K562 (cell line): ENCODE measurements around the gene MYB. TPM values are rescaled to one million over a fixed set of nuclear protein-coding genes. Genes with fewer than 3 reads are reported as not detected.

Source experiments
- ATF3 ChIP-seq, 2 experiments: fragments of 450-650 bp in 1 of 2; sonication (generic) in 1 of 2; formaldehyde crosslinking in 1 of 2; IDR thresholded peaks in 1 of 2; conservative IDR thresholded peaks in 1 of 2; 2 replicates each; pipeline versions ENCODE4 v1.6.1 to v1.8.1; 2016 to 2023; ENCODE audit warnings: mild to moderate bottlenecking in 2 of 2, moderate library complexity in 2 of 2, inconsistent platforms in 1 of 2, missing genetic modification reagents in 1 of 2
- BRD9 ChIP-seq: fragments of 450-650 bp; IDR thresholded peaks from 2 replicates; pipeline ENCODE4 v1.6.1; 2018; ENCODE audit warnings: low read depth; ENCODE audit not compliant: partially characterized antibody
- BRF2 ChIP-seq: IDR thresholded peaks from 3 replicates; pipeline ENCODE4 v1.6.1; 2011; ENCODE audit warnings: borderline replicate concordance, mild to moderate bottlenecking; ENCODE audit not compliant: insufficient read length, insufficient read depth
- CCAR2 ChIP-seq: fragments of 200-400 bp; formaldehyde crosslinking; IDR thresholded peaks from 2 replicates; pipeline ENCODE4 v1.6.1; 2017; ENCODE audit warnings: mild to moderate bottlenecking, low read depth, low read length
- CHD1 ChIP-seq: fragments of 200-600 bp; sonication (generic); IDR thresholded peaks from one replicate; pipeline ENCODE4 v1.6.1; 2012; ENCODE audit warnings: mild to moderate bottlenecking, moderate library complexity, low read length, inconsistent platforms
- CREM ChIP-seq: IDR thresholded peaks from 2 replicates; pipeline ENCODE4 v1.6.1; 2014; ENCODE audit warnings: antibody characterized with exemption, low read depth
- DIDO1 ChIP-seq: fragments of 450-650 bp; IDR thresholded peaks from 2 replicates; pipeline ENCODE4 v1.6.1; 2016; ENCODE audit warnings: low read depth, missing biosample characterization, missing genetic modification characterization
- ELF1 ChIP-seq: fragments of 200-800 bp; sonication (Bioruptor generic); IDR thresholded peaks from 2 replicates; pipeline ENCODE4 v1.6.1; 2016; ENCODE audit warnings: missing genetic modification characterization, missing compliant biosample characterization
- EZH2 ChIP-seq: IDR thresholded peaks from 2 replicates; pipeline ENCODE4 v1.6.1; 2012; ENCODE audit warnings: low read depth, mild to moderate bottlenecking, inconsistent platforms, low read length, borderline replicate concordance
- HNRNPL ChIP-seq: fragments of 200-400 bp; formaldehyde crosslinking; IDR thresholded peaks from 2 replicates; pipeline ENCODE4 v1.6.1; 2017; ENCODE audit warnings: low read depth, mild to moderate bottlenecking, low read length
- JUNB ChIP-seq: fragments of 450-650 bp; formaldehyde crosslinking; conservative IDR thresholded peaks from 2 replicates; pipeline ENCODE4 v1.4.0; 2020; ENCODE audit warnings: mild to moderate bottlenecking
- MIER1 ChIP-seq: fragments of 450-650 bp; IDR thresholded peaks from 2 replicates; pipeline ENCODE4 v1.6.1; 2016; ENCODE audit warnings: antibody characterized with exemption, mild to moderate bottlenecking, low read depth
- NFE2 ChIP-seq: IDR thresholded peaks from 2 replicates; pipeline ENCODE4 v1.6.1; 2014; ENCODE audit warnings: antibody characterized with exemption, low read depth
- RB1 ChIP-seq: fragments of 450-650 bp; IDR thresholded peaks from 2 replicates; pipeline ENCODE4 v1.6.1; 2017; ENCODE audit warnings: low read depth, mild to moderate bottlenecking
- RBM22 ChIP-seq: fragments of 200-400 bp; formaldehyde crosslinking; IDR thresholded peaks from 2 replicates; pipeline ENCODE4 v1.6.1; 2018; ENCODE audit warnings: low read length, low read depth; ENCODE audit not compliant: poor library complexity, severe bottlenecking
- TARDBP ChIP-seq: fragments of 450-650 bp; IDR thresholded peaks from 2 replicates; pipeline ENCODE4 v1.6.1; 2016
- THAP12 ChIP-seq: fragments of 250-450 bp; sonication (Bioruptor Pico); IDR thresholded peaks from 2 replicates; pipeline ENCODE4 v1.9.0; 2021; ENCODE audit warnings: mild to moderate bottlenecking, inconsistent platforms
- TSC22D4 ChIP-seq: fragments of 450-650 bp; IDR thresholded peaks from 2 replicates; pipeline ENCODE4 v1.6.1; 2016; ENCODE audit warnings: missing genetic modification characterization, missing biosample characterization, control low read depth
- ZFX ChIP-seq: sonication (generic); formaldehyde crosslinking; IDR thresholded peaks from 2 replicates; pipeline ENCODE4 v1.8.0; 2022; ENCODE audit warnings: mild to moderate bottlenecking, missing genetic modification reagents, moderate library complexity
- ZNF41 ChIP-seq: fragments of 250-450 bp; sonication (Bioruptor Pico); conservative IDR thresholded peaks from 2 replicates; pipeline ENCODE4 v1.4.0; 2020; ENCODE audit warnings: mild to moderate bottlenecking
- ZNF644 ChIP-seq: fragments of 200-800 bp; sonication (Bioruptor generic); IDR thresholded peaks from 2 replicates; pipeline ENCODE4 v1.6.1; 2016; ENCODE audit warnings: low read depth, missing genetic modification characterization, missing compliant biosample characterization
- ZNF695 ChIP-seq: fragments of 450-650 bp; formaldehyde crosslinking; IDR thresholded peaks from 2 replicates; pipeline ENCODE4 v1.4.0; 2020; ENCODE audit warnings: mild to moderate bottlenecking, moderate library complexity
- ZNF764 ChIP-seq: fragments of 250-450 bp; sonication (Bioruptor Pico); IDR thresholded peaks from 2 replicates; pipeline ENCODE4 v1.4.0; 2020; ENCODE audit warnings: low read depth, mild to moderate bottlenecking, moderate library complexity
- ZNF77 ChIP-seq: fragments of 250-450 bp; sonication (Bioruptor Pico); IDR thresholded peaks from 2 replicates; pipeline ENCODE4 v1.5.0; 2020
- polyA plus RNA-seq, 8 experiments: library from polyadenylated mRNA; depleted of rRNA in 4 of 8; stranded (reverse) in 5 of 8; unstranded in 3 of 8; fragments of >200 nt; fragmentation: Nextera tagmentation in 2 of 8; fragmentation: Illumina TruSeq in 1 of 8; extraction: Ambion mirVana in 2 of 8; extraction: Trizol in 1 of 8; gene quantifications; 2 replicates each; pipeline versions ENCODE4 v1.2.1 to v1.2.3, GENCODE V29; 2011 to 2014; ENCODE audit warnings: inconsistent platforms in 1 of 8, missing spikeins in 1 of 8
- total RNA-seq, 7 experiments: library from RNA; depleted of rRNA in 6 of 7; stranded (reverse); fragments of >200 nt in 6 of 7; fragmentation: Illumina TruSeq in 2 of 7; extraction: Trizol in 2 of 7; gene quantifications; 2 replicates each; pipeline versions ENCODE4 v1.2.1 to v1.2.3, GENCODE V29; 2011 to 2021; ENCODE audit warnings: low replicate concordance in 1 of 7

MYB gene
- total and polyA plus RNA-seq, 9 of the 15 experiments (the other 6 are each of a cell fraction or from before 2014, with no cell fraction given): 35.8 to 218 (median 140) TPM

GRCh38 chr6:135183532-135184440 is 2.7 kb downstream of the MYB start (continued):
- no peak for TF ChIP-seq BRF2
- peak; percentile 77 for TF ChIP-seq BRD9
- TF ChIP-seq NFE2: peak; percentile 66
- no peak for TF ChIP-seq ATF3 (IDR thresholded peaks at IDR 0.05)
- peak; percentile 55; the same call in 1 of the 2 replicates for TF ChIP-seq ATF3 (CRISPR knock-in tag; conservative IDR thresholded peaks at IDR 0.05)
- TF ChIP-seq RBM22: no peak
- TF ChIP-seq MIER1: peak; percentile 44; the same call in 1 of the 2 replicates
- TF ChIP-seq CCAR2: no peak
- TF ChIP-seq ZNF695 (CRISPR knock-in tag): no peak
- no peak for TF ChIP-seq HNRNPL
- no peak for TF ChIP-seq TSC22D4
- peak; percentile 68 for TF ChIP-seq CHD1
- peak; percentile 44; the same call in 1 of the 2 replicates for TF ChIP-seq RB1
- TF ChIP-seq THAP12 (CRISPR knock-in tag): no peak
- 0 out of 2 replicates have a peak, but pooled peaks have one; percentile 28 for TF ChIP-seq CREM
- no peak for TF ChIP-seq ZNF77
- TF ChIP-seq EZH2: no peak
- TF ChIP-seq ZNF41 (CRISPR knock-in tag): no peak
- TF ChIP-seq JUNB (CRISPR knock-in tag): no peak
- TF ChIP-seq ELF1: no peak
- TF ChIP-seq ZNF644 (tag): no peak
- no peak for TF ChIP-seq DIDO1 (tag)
- no peak for TF ChIP-seq TARDBP
- TF ChIP-seq ZNF764 (CRISPR knock-in tag): no peak
- no peak for TF ChIP-seq ZFX
